ENCODE results near the gene NOP53.
A peak's percentile ranks its signal among the peaks of the same experiment; 100 is the strongest.

Gene NOP53

GRCh38 chr19:47765523-47766358 lies 20.4 kb downstream of the NOP53 start:
- H3K9me2 ChIP-seq (replicated peaks; ENCODE audit: low read depth, low read length), result no peaks in the 10 kb centered on the region
- H3K4me2 ChIP-seq (ENCODE audit: low read depth, low read length, poor library complexity, severe bottlenecking), result no peak overlapping the region
- peaks cover 3% of the 10 kb centered on the region for H3K4me1 ChIP-seq (ENCODE audit: insufficient read depth, low read length, poor library complexity, severe bottlenecking)
- TF ChIP-seq CTCF (conservative IDR thresholded peaks at IDR 0.05; ENCODE audit: low read length) (peak; percentile 76), EZH2phosphoT487 (IDR thresholded peaks at IDR 0.05; ENCODE audit: borderline replicate concordance) (no peak)
- no peak overlapping the region for H3K9ac ChIP-seq (ENCODE audit: low read depth, low read length, poor library complexity, severe bottlenecking)
- no peaks in the 10 kb centered on the region for H3K27me3 ChIP-seq (ENCODE audit: insufficient read depth, low read length, poor library complexity, severe bottlenecking)
- no peaks in the 10 kb centered on the region for H3F3A ChIP-seq (ENCODE audit: low read depth)
- H2AFZ ChIP-seq (ENCODE audit: low read length), result no peak overlapping the region
- H3K79me2 ChIP-seq (ENCODE audit: insufficient read depth, low read length), result no peaks in the 10 kb centered on the region
- no peak overlapping the region for H3K4me3 ChIP-seq (ENCODE audit: low read length, poor library complexity, severe bottlenecking)
- no peaks in the 10 kb centered on the region for H3K9me3 ChIP-seq (ENCODE audit: insufficient read depth, low read depth, low read length)
- H4K20me1 ChIP-seq (ENCODE audit: insufficient read depth, low read length, poor library complexity, severe bottlenecking), result no peaks in the 10 kb centered on the region
- no peaks in the 10 kb centered on the region for H3K36me3 ChIP-seq (ENCODE audit: insufficient read depth, low read length)

- Histone ChIP-seq H3K79me2 (ENCODE audit: insufficient read depth, low read length) (no peaks in the 10 kb centered on the region), H4K20me1 (ENCODE audit: insufficient read depth, low read length, poor library complexity, severe bottlenecking) (no peaks in the 10 kb centered on the region), H3K4me2 (ENCODE audit: low read depth, low read length, poor library complexity, severe bottlenecking) (no peak overlapping the region), H3K36me3 (ENCODE audit: insufficient read depth, low read length) (no peaks in the 10 kb centered on the region), H3F3A (ENCODE audit: low read depth) (no peaks in the 10 kb centered on the region), H3K9me2 (replicated peaks; ENCODE audit: low read depth, low read length) (no peaks in the 10 kb centered on the region), H3K4me1 (ENCODE audit: insufficient read depth, low read length, poor library complexity, severe bottlenecking) (peaks cover 3% of the 10 kb centered on the region), H3K27me3 (ENCODE audit: insufficient read depth, low read length, poor library complexity, severe bottlenecking) (no peaks in the 10 kb centered on the region), H3K4me3 (ENCODE audit: low read length, poor library complexity, severe bottlenecking) (no peak overlapping the region), H2AFZ (ENCODE audit: low read length) (no peak overlapping the region), H3K9me3 (ENCODE audit: insufficient read depth, low read depth, low read length) (no peaks in the 10 kb centered on the region), H3K9ac (ENCODE audit: low read depth, low read length, poor library complexity, severe bottlenecking) (no peak overlapping the region)
- no peak for TF ChIP-seq CTCF (conservative IDR thresholded peaks at IDR 0.05; ENCODE audit: low read length)
- TF ChIP-seq EZH2phosphoT487 (IDR thresholded peaks at IDR 0.05; ENCODE audit: borderline replicate concordance), result no peak
These were observed 20.9 kb downstream of the NOP53 start for GRCh38 chr19:47766359-47766620.

- Histone ChIP-seq H3K9ac (ENCODE audit: low read depth, low read length, poor library complexity, severe bottlenecking) (no peak overlapping the region), H3K79me2 (ENCODE audit: insufficient read depth, low read length) (no peaks in the 10 kb centered on the region), H3K4me1 (ENCODE audit: insufficient read depth, low read length, poor library complexity, severe bottlenecking) (peaks cover 3% of the 10 kb centered on the region), H4K20me1 (ENCODE audit: insufficient read depth, low read length, poor library complexity, severe bottlenecking) (no peaks in the 10 kb centered on the region), H3K9me3 (ENCODE audit: insufficient read depth, low read depth, low read length) (no peaks in the 10 kb centered on the region), H3K4me3 (ENCODE audit: low read length, poor library complexity, severe bottlenecking) (no peak overlapping the region), H3K27me3 (ENCODE audit: insufficient read depth, low read length, poor library complexity, severe bottlenecking) (no peaks in the 10 kb centered on the region), H3K4me2 (ENCODE audit: low read depth, low read length, poor library complexity, severe bottlenecking) (no peak overlapping the region), H3K9me2 (replicated peaks; ENCODE audit: low read depth, low read length) (no peaks in the 10 kb centered on the region), H3F3A (ENCODE audit: low read depth) (no peaks in the 10 kb centered on the region), H2AFZ (ENCODE audit: low read length) (no peak overlapping the region), H3K36me3 (ENCODE audit: insufficient read depth, low read length) (no peaks in the 10 kb centered on the region)
- TF ChIP-seq EZH2phosphoT487 (IDR thresholded peaks at IDR 0.05; ENCODE audit: borderline replicate concordance) (no peak), CTCF (conservative IDR thresholded peaks at IDR 0.05; ENCODE audit: low read length) (no peak)
These were observed 21.3 kb downstream of the NOP53 start for GRCh38 chr19:47766670-47767069.
